T-helper 9 cell (primary cell): ENCODE measurements around the gene HSD17B7.
"Not testable (repeated sequence)": the region's sequence is repeated elsewhere in the genome, so short reads cannot be mapped to it uniquely, and the experiment has no call there.

Experiments used
- DNase-seq: peaks from one replicate; pipeline ENCODE4 v3.0.0-alpha.2; 2020
- total RNA-seq, 2 donors: gene quantifications; one replicate each; lab custom pipeline; 2026; lab: John Stamatoyannopoulos, UW

HSD17B7 gene
- 10.4 to 22.2 reads per million in 2 donors for total RNA-seq

GRCh38 chr1:162790303-162790984 lies at the start of gene HSD17B7:
Gene HSD17B7, plus strand, starts transcription at chr1:162790702. Its CDS starts 99 bp downstream, at chr1:162790801.
- DNase-seq = peak; percentile 66

GRCh38 chr1:162740755-162741154 lies 49.7 kb upstream of the HSD17B7 start:
- no peak for DNase-seq

GRCh38 chr1:162741574-162741973 lies 48.9 kb upstream of the HSD17B7 start:
- no peak for DNase-seq

- DNase-seq = not testable (repeated sequence)
These were observed 44.1 kb upstream of the HSD17B7 start for GRCh38 chr1:162746264-162746942.

GRCh38 chr1:162753001-162753658 lies 37.4 kb upstream of the HSD17B7 start:
- DNase-seq = no peak

- DNase-seq = no peak
These were observed 36.4 kb upstream of the HSD17B7 start for GRCh38 chr1:162753998-162754585.

GRCh38 chr1:162755306-162755705 lies 35.2 kb upstream of the HSD17B7 start:
- no peak for DNase-seq

- DNase-seq = no peak
These were observed 34.0 kb upstream of the HSD17B7 start for GRCh38 chr1:162756523-162756922.

- no peak for DNase-seq
These were observed 33.0 kb upstream of the HSD17B7 start for GRCh38 chr1:162757476-162757875.

- DNase-seq = no peak
These were observed 24.7 kb upstream of the HSD17B7 start for GRCh38 chr1:162765788-162766187.

GRCh38 chr1:162772571-162773154 lies 17.8 kb upstream of the HSD17B7 start:
- no peak for DNase-seq

GRCh38 chr1:162774007-162774406 lies 16.5 kb upstream of the HSD17B7 start:
- no peak for DNase-seq

GRCh38 chr1:162779043-162779442 lies 11.5 kb upstream of the HSD17B7 start:
- DNase-seq = no peak

GRCh38 chr1:162782671-162783070 lies 7.8 kb upstream of the HSD17B7 start:
- no peak for DNase-seq

GRCh38 chr1:162784926-162785325 lies 5.6 kb upstream of the HSD17B7 start:
- not testable (repeated sequence) for DNase-seq

GRCh38 chr1:162788783-162789182 lies 1.7 kb upstream of the HSD17B7 start:
- not testable (repeated sequence) for DNase-seq

GRCh38 chr1:162790985-162791357 lies 469 bp downstream of the HSD17B7 start:
- not testable (repeated sequence) for DNase-seq

GRCh38 chr1:162794284-162794683 lies 3.8 kb downstream of the HSD17B7 start:
- not testable (repeated sequence) for DNase-seq

GRCh38 chr1:162796617-162797279 lies 6.2 kb downstream of the HSD17B7 start:
- not testable (repeated sequence) for DNase-seq

- DNase-seq = not testable (repeated sequence)
These were observed 9.7 kb downstream of the HSD17B7 start for GRCh38 chr1:162799995-162800830.

- DNase-seq = not testable (repeated sequence)
These were observed 17.0 kb downstream of the HSD17B7 start for GRCh38 chr1:162807503-162807902.
